Stimulated activated naive CD4-positive, alpha-beta T cell treated with Interleukin-2 at 50 U/mL for 16 hours (primary cell): ENCODE measurements around the gene SGMS1.

Experiments used
- DNase-seq: peaks from one replicate; lab custom pipeline; 2025; lab: John Stamatoyannopoulos, UW

Gene SGMS1

GRCh38 chr10:50636618-50637579, 13.1 kb upstream of the SGMS1 start:
- peak; percentile 12 for DNase-seq

GRCh38 chr10:50635286-50635685, 11.5 kb upstream of the SGMS1 start:
- no peak for DNase-seq

GRCh38 chr10:50634479-50634878, 10.7 kb upstream of the SGMS1 start:
- DNase-seq: no peak

GRCh38 chr10:50631052-50631451, 7.3 kb upstream of the SGMS1 start:
- no peak for DNase-seq

GRCh38 chr10:50629495-50630122, 5.9 kb upstream of the SGMS1 start:
- DNase-seq: no peak

GRCh38 chr10:50627896-50628295, 4.1 kb upstream of the SGMS1 start:
- no peak for DNase-seq

- DNase-seq: no peak
Observed at GRCh38 chr10:50627443-50627842, 3.7 kb upstream of the SGMS1 start.

GRCh38 chr10:50625649-50626132, 1.9 kb upstream of the SGMS1 start:
- no peak for DNase-seq

- DNase-seq: peak; percentile 52
Observed at GRCh38 chr10:50624866-50625501, 1.2 kb upstream of the SGMS1 start.

- DNase-seq: peak; percentile 94
Observed at GRCh38 chr10:50624413-50624865, 683 bp upstream of the SGMS1 start.

GRCh38 chr10:50622706-50623662, 772 bp downstream of the SGMS1 start:
- DNase-seq: peak; percentile 37

- peak; percentile 51 for DNase-seq
Observed at GRCh38 chr10:50621968-50622705, 1.6 kb downstream of the SGMS1 start.

- DNase-seq: no peak
Observed at GRCh38 chr10:50620899-50621298, 2.9 kb downstream of the SGMS1 start.

GRCh38 chr10:50619882-50620281, 3.9 kb downstream of the SGMS1 start:
- no peak for DNase-seq

- DNase-seq: no peak
Observed at GRCh38 chr10:50619166-50619565, 4.6 kb downstream of the SGMS1 start.

GRCh38 chr10:50618624-50619023, 5.1 kb downstream of the SGMS1 start:
- no peak for DNase-seq

GRCh38 chr10:50615658-50616057, 8.1 kb downstream of the SGMS1 start:
- no peak for DNase-seq

GRCh38 chr10:50614444-50615137, 9.2 kb downstream of the SGMS1 start:
- no peak for DNase-seq

GRCh38 chr10:50613726-50614443, 9.9 kb downstream of the SGMS1 start:
- no peak for DNase-seq
